ENCODE data around the gene SLC9A6. TPM values are rescaled to one million over a fixed set of nuclear protein-coding genes. Genes with fewer than 3 reads are reported as not detected.

SLC9A6 gene
- polyA plus RNA-seq, 1 experiment, result 14.7 TPM

DNA sequence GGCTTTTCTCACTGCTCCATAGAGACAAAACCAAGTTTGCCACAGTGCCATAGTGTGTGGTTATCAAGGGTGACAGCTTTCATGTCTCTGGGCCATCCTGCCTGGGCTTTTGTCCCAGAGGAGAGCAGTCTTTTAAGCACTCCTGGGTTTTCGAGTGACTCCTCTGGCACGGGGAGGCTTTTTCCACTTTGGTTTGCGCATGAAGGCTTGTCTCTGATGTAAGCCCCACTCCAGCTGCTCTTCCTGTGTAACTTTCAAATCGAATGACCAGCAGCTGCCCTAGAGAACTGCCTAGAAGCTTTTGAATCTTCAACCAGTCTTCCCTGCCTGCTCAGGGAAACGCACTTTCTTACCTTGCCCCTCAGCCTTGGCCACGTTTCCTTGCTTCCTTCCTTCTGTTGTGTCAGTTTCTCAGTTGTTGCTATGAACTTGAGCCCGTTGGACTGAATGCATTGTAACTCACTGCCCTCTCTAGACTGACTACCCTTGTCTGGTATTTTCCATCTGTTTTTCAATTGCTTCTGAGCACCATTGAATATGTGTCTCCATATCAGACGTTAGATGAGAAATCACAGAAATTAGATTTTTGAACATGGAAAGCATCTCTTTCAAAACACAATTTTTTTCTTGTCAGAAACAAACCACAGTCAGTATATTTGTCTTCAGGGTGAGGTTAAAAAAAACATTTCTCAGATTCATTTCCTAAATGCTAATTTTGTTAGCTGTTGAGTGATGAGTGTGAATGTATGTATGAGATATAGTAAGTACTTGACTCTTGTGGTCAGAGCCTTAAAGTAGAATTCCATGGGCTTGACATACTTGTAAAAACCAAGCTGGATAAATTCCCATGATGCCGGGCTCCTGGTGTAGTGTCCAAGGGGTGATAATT, 45.3 kb downstream of the SLC9A6 start:
- 0 out of 2 replicates have a peak overlapping the region, but pooled peaks have one; percentile 4 for H3K4me3 ChIP-seq (ENCODE audit: low read depth, low read length)

DNA sequence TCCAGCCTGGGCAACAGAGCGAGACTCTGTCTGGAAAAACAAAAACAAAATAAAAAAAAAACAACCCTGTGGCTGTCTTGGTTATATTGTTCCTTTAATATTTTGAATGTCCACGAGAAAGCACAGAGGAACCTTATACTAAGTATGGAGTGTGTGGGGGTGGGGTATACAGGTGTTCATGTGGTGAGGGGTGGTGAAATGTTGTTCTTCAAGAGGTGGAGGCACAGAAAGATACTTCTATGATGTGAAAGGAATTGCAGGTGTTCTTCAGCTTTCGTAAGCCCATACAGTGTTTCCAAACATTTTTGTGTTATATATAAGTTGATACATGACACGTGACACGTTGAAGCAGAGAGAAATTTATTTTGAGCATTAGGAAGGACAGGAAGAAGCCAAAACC, 46.4 kb downstream of the SLC9A6 start:
- H3K4me3 ChIP-seq (ENCODE audit: low read depth, low read length), result no peak overlapping the region
- H3K27ac ChIP-seq (ENCODE audit: low read depth, low read length), result no peak overlapping the region
- no peaks in the 10 kb centered on the region for H3K27me3 ChIP-seq (ENCODE audit: control insufficient read depth, insufficient read depth, low read length)
- H3K9me3 ChIP-seq (ENCODE audit: control insufficient read depth, insufficient read depth, low read length), result no peaks in the 10 kb centered on the region
- no peak for TF ChIP-seq CTCF (IDR thresholded peaks at IDR 0.05; ENCODE audit: low read depth, low read length)
- POLR2A ChIA-PET, result no interaction called here
- CTCF ChIA-PET, result interaction anchor here (5.6 to 5.9 kb wide), 2 partner anchors 132 to 177 kb away, joined by 93 to 105 read pairs; no protein-coding TSS in a partner anchor
- DNase-seq (ENCODE audit: low read depth, low spot score), result no peak

More for the DNA sequence above, 45.3 kb downstream of the SLC9A6 start:
- POLR2A ChIA-PET, result no interaction called here
- Histone ChIP-seq H3K27ac (ENCODE audit: low read depth, low read length) (peak overlapping the region; percentile 70), H3K27me3 (ENCODE audit: control insufficient read depth, insufficient read depth, low read length) (no peaks in the 10 kb centered on the region), H3K9me3 (ENCODE audit: control insufficient read depth, insufficient read depth, low read length) (no peaks in the 10 kb centered on the region)
- no peak for DNase-seq (ENCODE audit: low read depth, low spot score)
- CTCF ChIA-PET, result interaction anchor here (1.4 to 5.9 kb wide), 6 partner anchors 26 to 237 kb away, joined by 3 to 105 read pairs (median 61); no protein-coding TSS in a partner anchor
- no peak for TF ChIP-seq CTCF (IDR thresholded peaks at IDR 0.05; ENCODE audit: low read depth, low read length)

- Histone ChIP-seq H3K27me3 (ENCODE audit: control insufficient read depth, insufficient read depth, low read length) (no peaks in the 10 kb centered on the region), H3K27ac (ENCODE audit: low read depth, low read length) (no peak overlapping the region), H3K9me3 (ENCODE audit: control insufficient read depth, insufficient read depth, low read length) (no peaks in the 10 kb centered on the region), H3K4me3 (ENCODE audit: low read depth, low read length) (no peak overlapping the region)
- no peak for TF ChIP-seq CTCF (IDR thresholded peaks at IDR 0.05; ENCODE audit: low read depth, low read length)
- ChIA-PET POLR2A (no interaction called here), CTCF (interaction anchor here (0.9 to 5.9 kb wide), 2 partner anchors 133 to 176 kb away, joined by 3 to 105 read pairs; no protein-coding TSS in a partner anchor)
- DNase-seq (ENCODE audit: low read depth, low spot score), result no peak
Measured at GRCh38 chrX:136032370-136032769, 47.1 kb downstream of the SLC9A6 start.

GRCh38 chrX:136034668-136035067, 49.4 kb downstream of the SLC9A6 start:
- no peak for TF ChIP-seq CTCF (IDR thresholded peaks at IDR 0.05; ENCODE audit: low read depth, low read length)
- Histone ChIP-seq H3K4me3 (ENCODE audit: low read depth, low read length) (no peak overlapping the region), H3K9me3 (ENCODE audit: control insufficient read depth, insufficient read depth, low read length) (no peaks in the 10 kb centered on the region), H3K27ac (ENCODE audit: low read depth, low read length) (no peak overlapping the region), H3K27me3 (ENCODE audit: control insufficient read depth, insufficient read depth, low read length) (no peaks in the 10 kb centered on the region)
- CTCF ChIA-PET, result interaction anchor here (0.9 to 3.5 kb wide), 3 partner anchors 128 to 238 kb away, joined by 3 to 11 read pairs (median 5); no protein-coding TSS in a partner anchor
- POLR2A ChIA-PET, result no interaction called here
- DNase-seq (ENCODE audit: low read depth, low spot score), result no peak

- no peak for DNase-seq (ENCODE audit: low read depth, low spot score)
- Histone ChIP-seq H3K9me3 (ENCODE audit: control insufficient read depth, insufficient read depth, low read length) (no peaks in the 10 kb centered on the region), H3K27ac (ENCODE audit: low read depth, low read length) (no peak overlapping the region), H3K27me3 (ENCODE audit: control insufficient read depth, insufficient read depth, low read length) (no peaks in the 10 kb centered on the region), H3K4me3 (ENCODE audit: low read depth, low read length) (no peak overlapping the region)
- ChIA-PET POLR2A (interaction anchor here (0.6 kb wide), 1 partner anchor 121 kb away, joined by 4 read pairs; no protein-coding TSS in a partner anchor), CTCF (interaction anchor here (0.6 to 3.5 kb wide), 3 partner anchors 74 to 173 kb away, joined by 3 to 11 read pairs (median 3); no protein-coding TSS in a partner anchor)
- TF ChIP-seq CTCF (IDR thresholded peaks at IDR 0.05; ENCODE audit: low read depth, low read length), result no peak
Measured at GRCh38 chrX:136035663-136036062, 50.4 kb downstream of the SLC9A6 start.
